Lung (tissue), 12 donors: Measurements from ENCODE around the gene ASB6. TPM values are rescaled to one million over a fixed set of nuclear protein-coding genes. Genes with fewer than 3 reads are reported as not detected.

Experiments
- ATAC-seq: fragments of 200-7000 bp; cut with Tn5 transposase; one replicate; pipeline ENCODE4 v1.9.1; 2020; ENCODE audit warnings: moderate number of reproducible peaks; ENCODE audit not compliant: insufficient read depth, low FRiP score
- DNase-seq, 3 donors: peaks; one replicate each; pipeline ENCODE4 v3.0.0-alpha.2; 2013 to 2017
- H3K27ac ChIP-seq, 2 donors: one replicate each; pipeline ENCODE4 v1.5.1; 2013; ENCODE audit warnings: mild to moderate bottlenecking in 2 of 2, moderate library complexity in 2 of 2, control low read depth in 1 of 2, inconsistent platforms in 1 of 2, low read depth in 1 of 2, low read length in 1 of 2
- H3K27me3 ChIP-seq, 3 donors: one replicate each; pipeline ENCODE4 v1.5.1; 2013; ENCODE audit warnings: low read length in 2 of 3; ENCODE audit not compliant: control insufficient read depth in 3 of 3, insufficient read depth in 3 of 3
- H3K36me3 ChIP-seq, 4 donors: one replicate each; pipeline ENCODE4 v1.5.1; 2013; ENCODE audit warnings: low read length in 4 of 4, mild to moderate bottlenecking in 1 of 4, moderate library complexity in 1 of 4; ENCODE audit not compliant: control insufficient read depth in 4 of 4, insufficient read depth in 4 of 4
- H3K4me1 ChIP-seq, 5 donors: one replicate each; pipeline ENCODE4 v1.5.1; 2013; ENCODE audit warnings: low read length in 5 of 5, mild to moderate bottlenecking in 2 of 5, moderate library complexity in 1 of 5; ENCODE audit not compliant: control insufficient read depth in 5 of 5, insufficient read depth in 5 of 5
- H3K4me3 ChIP-seq: one replicate; pipeline ENCODE4 v1.5.1; 2013; ENCODE audit warnings: mild to moderate bottlenecking, control low read depth, moderate library complexity
- H3K9ac ChIP-seq, 2 donors: one replicate each; pipeline ENCODE4 v1.5.1; 2013; ENCODE audit warnings: low read length in 2 of 2, control low read depth in 1 of 2; ENCODE audit not compliant: insufficient read depth in 1 of 2
- H3K9me3 ChIP-seq, 4 donors: one replicate each; pipeline ENCODE4 v1.5.1; 2013; ENCODE audit warnings: low read length in 3 of 4, mild to moderate bottlenecking in 1 of 4, moderate library complexity in 1 of 4; ENCODE audit not compliant: control insufficient read depth in 4 of 4, insufficient read depth in 3 of 4
- WGBS, 2 donors: extraction: QIAGEN DNeasy Blood & Tissue Kit; methylation state at CpG; one replicate each; pipeline ENCODE4 v1.1.7; 2013; 5-methylcytosine and 5-hydroxymethylcytosine counted together
- polyA plus RNA-seq, 2 donors: library from polyadenylated mRNA; stranded (reverse); fragments of 200-250 nt; gene quantifications; one replicate each; pipeline ENCODE4 v1.2.1, GENCODE V29; 2013
- total RNA-seq, 2 donors: library from RNA; depleted of rRNA in 1 of 2; stranded (reverse); fragments of >200 nt in 1 of 2; gene quantifications; one replicate each; pipeline ENCODE4 v1.2.1, GENCODE V29; 2014 to 2021
- TF ChIP-seq, protein P1 (sequence below): IDR thresholded peaks from 2 replicates; pipeline ENCODE4 v1.5.1; 2012; ENCODE audit warnings: mild to moderate bottlenecking; ENCODE audit errors: control extremely low read depth, extremely low read depth
- donor health status: control.
- donor health status: control.
- donor health status: Bipolar disorder and iron deficiency.
- donor health status: healthy.
- donor health status: DM: yes; HTN: yes; CAD: no.

Gene ASB6
- total and polyA plus RNA-seq, 4 donors: 11.8 to 19.5 (median 16.1) TPM

DNA sequence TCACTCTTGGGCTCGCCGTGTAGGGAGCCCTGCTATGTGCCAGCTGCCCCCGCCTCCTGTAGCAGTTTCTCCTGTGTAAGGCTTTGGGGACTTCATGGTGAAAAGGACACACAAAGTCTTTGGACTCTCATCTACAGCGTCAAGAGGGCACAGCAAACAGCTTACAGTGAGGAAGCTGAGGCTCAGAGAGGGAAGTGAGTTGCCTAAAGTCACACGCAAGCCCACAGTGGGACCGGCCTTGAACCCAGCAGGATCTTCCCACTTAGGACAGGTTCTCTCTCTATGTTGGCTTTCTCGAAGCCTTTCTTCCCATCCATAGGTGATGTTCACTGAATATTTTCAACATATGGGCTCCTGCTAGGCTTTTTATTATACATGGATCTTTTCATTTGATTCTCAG is 13.7 kb upstream of the ASB6 start:
- TF ChIP-seq, protein P1, sequence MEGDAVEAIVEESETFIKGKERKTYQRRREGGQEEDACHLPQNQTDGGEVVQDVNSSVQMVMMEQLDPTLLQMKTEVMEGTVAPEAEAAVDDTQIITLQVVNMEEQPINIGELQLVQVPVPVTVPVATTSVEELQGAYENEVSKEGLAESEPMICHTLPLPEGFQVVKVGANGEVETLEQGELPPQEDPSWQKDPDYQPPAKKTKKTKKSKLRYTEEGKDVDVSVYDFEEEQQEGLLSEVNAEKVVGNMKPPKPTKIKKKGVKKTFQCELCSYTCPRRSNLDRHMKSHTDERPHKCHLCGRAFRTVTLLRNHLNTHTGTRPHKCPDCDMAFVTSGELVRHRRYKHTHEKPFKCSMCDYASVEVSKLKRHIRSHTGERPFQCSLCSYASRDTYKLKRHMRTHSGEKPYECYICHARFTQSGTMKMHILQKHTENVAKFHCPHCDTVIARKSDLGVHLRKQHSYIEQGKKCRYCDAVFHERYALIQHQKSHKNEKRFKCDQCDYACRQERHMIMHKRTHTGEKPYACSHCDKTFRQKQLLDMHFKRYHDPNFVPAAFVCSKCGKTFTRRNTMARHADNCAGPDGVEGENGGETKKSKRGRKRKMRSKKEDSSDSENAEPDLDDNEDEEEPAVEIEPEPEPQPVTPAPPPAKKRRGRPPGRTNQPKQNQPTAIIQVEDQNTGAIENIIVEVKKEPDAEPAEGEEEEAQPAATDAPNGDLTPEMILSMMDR: no peak
- H3K4me3 ChIP-seq: no peak overlapping the region
- ATAC-seq: no peak
- no peak overlapping the region for H3K27ac ChIP-seq
- no peak overlapping the region for H3K9ac ChIP-seq
- H3K27me3 ChIP-seq: peaks cover 0 to 6% (median 0%) of the 10 kb centered on the region in 3 donors
- DNase-seq: no peak
- WGBS, 2 donors: 67 to 81% methylated on average over 7 of the region's 7 CpGs
- H3K36me3 ChIP-seq: no peaks in the 10 kb centered on the region
- peaks cover 0 to 14% (median 0%) of the 10 kb centered on the region in 5 donors for H3K4me1 ChIP-seq
- no peaks in the 10 kb centered on the region for H3K9me3 ChIP-seq

DNA sequence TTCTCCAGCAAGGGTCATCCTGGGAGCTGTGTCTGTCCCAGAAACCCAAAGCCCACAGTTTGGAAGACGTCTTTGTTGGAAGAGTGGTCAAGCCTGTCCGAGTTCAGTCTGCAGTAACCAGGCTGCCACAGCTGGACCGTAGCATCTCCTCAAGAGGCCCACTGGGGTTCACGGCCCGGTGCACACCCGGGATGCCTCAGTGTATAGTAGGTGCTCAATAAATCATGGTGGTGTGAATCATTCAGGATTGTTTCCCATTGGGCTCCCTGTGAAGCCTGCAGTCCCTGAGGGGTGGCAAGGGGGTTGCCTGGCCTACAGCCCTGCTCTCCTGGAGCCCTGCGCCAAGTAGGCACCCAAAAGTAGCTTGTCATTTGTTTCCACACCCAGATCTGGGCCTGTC is 13.2 kb upstream of the ASB6 start:
- H3K9ac ChIP-seq: no peak overlapping the region
- no peak overlapping the region for H3K27ac ChIP-seq
- no peak for ATAC-seq
- no peaks in the 10 kb centered on the region for H3K9me3 ChIP-seq
- H3K4me3 ChIP-seq: no peak overlapping the region
- TF ChIP-seq, protein P1: no peak
- peaks cover 0 to 14% (median 0%) of the 10 kb centered on the region in 5 donors for H3K4me1 ChIP-seq
- peaks cover 0 to 4% (median 0%) of the 10 kb centered on the region in 3 donors for H3K27me3 ChIP-seq
- WGBS, 2 donors: 93 to 97% methylated on average over 7 of the region's 7 CpGs
- DNase-seq: no peak
- no peaks in the 10 kb centered on the region for H3K36me3 ChIP-seq

DNA sequence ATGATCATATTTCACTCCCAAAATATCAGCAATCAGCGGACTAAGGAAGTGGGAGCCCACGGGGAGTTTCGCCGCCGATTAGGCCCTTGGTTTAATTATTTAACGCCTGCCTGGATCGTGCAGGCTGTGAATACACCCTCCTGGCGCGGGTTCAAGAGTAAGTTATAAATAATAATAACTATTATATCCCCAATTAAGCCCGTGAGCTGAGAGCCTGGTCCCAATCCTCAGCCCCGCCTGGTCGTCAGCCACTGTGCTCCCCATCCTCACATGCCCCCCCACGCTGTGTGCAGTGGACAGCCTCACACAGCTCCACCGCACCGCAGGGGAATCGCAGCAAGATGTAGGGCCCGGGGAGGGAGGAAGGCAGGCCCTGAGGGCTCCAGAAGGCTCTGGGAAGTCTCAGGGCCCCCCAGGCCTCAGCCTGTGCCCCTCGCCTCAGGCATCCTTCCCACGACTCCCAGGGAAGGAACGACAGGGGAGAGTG is 12.6 kb upstream of the ASB6 start:
- WGBS, 2 donors: 50 to 59% methylated on average over 20 of the region's 20 CpGs
- Histone ChIP-seq H3K9me3 (no peaks in the 10 kb centered on the region), H3K27me3 (peaks cover 0 to 4% (median 0%) of the 10 kb centered on the region in 3 donors), H3K9ac (no peak overlapping the region), H3K4me3 (no peak overlapping the region), H3K27ac (no peak overlapping the region), H3K36me3 (no peaks in the 10 kb centered on the region), H3K4me1 (peaks cover 0 to 14% (median 0%) of the 10 kb centered on the region in 5 donors)
- TF ChIP-seq, protein P1: no peak
- DNase-seq: no peak
- no peak for ATAC-seq
